Hepatocyte (in vitro differentiated cells): Measurements from ENCODE around the gene SOX6.

Experiments used
- EZH2 ChIP-seq: fragments of 200-600 bp; sonication (generic); IDR thresholded peaks from 2 replicates; pipeline ENCODE4 v1.6.1; 2016; ENCODE audit warnings: antibody characterized with exemption, mild to moderate bottlenecking, borderline replicate concordance
- TF ChIP-seq, protein P1 (sequence below): fragments of 200-600 bp; sonication (generic); IDR thresholded peaks from 2 replicates; pipeline ENCODE4 v1.5.1; 2016; ENCODE audit warnings: antibody characterized with exemption, mild to moderate bottlenecking; ENCODE audit not compliant: poor library complexity

DNA sequence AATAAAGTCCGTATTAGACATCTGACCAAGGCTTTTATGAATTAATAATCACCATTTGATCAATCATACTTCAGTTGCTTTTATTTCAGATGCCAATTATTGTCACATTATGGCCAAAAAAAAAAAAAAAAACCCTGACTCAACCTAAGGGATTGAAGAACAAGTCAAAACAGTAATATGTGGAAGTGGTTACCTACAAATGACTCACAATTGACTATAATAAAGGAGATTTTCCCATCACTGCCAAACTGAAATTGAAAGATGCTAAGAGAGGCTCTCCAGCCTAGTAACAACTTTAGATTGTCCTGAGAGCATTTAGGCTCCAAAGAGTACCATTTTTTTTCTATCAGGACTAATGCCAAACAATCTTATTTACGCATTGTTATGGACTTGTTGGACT lies 35.2 kb downstream of the SOX6 start:
- TF ChIP-seq, protein P1, sequence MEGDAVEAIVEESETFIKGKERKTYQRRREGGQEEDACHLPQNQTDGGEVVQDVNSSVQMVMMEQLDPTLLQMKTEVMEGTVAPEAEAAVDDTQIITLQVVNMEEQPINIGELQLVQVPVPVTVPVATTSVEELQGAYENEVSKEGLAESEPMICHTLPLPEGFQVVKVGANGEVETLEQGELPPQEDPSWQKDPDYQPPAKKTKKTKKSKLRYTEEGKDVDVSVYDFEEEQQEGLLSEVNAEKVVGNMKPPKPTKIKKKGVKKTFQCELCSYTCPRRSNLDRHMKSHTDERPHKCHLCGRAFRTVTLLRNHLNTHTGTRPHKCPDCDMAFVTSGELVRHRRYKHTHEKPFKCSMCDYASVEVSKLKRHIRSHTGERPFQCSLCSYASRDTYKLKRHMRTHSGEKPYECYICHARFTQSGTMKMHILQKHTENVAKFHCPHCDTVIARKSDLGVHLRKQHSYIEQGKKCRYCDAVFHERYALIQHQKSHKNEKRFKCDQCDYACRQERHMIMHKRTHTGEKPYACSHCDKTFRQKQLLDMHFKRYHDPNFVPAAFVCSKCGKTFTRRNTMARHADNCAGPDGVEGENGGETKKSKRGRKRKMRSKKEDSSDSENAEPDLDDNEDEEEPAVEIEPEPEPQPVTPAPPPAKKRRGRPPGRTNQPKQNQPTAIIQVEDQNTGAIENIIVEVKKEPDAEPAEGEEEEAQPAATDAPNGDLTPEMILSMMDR = no peak
- TF ChIP-seq EZH2 = no peak
